GM10266 (cell line): ENCODE measurements around the gene UTP25.
"Not testable (repeated sequence)": the region's sequence is repeated elsewhere in the genome, so short reads cannot be mapped to it uniquely, and the experiment has no call there.

ENCODE experiments used
- DNase-seq: peaks from one replicate; pipeline ENCODE4 v3.0.0; 2012; ENCODE audit errors: extremely low spot score
- TF ChIP-seq, protein P1 (sequence below): IDR thresholded peaks from 2 replicates; pipeline ENCODE4 v1.5.1; 2012; ENCODE audit warnings: mild to moderate bottlenecking, low read depth; ENCODE audit not compliant: control insufficient read depth, insufficient read depth; ENCODE audit errors: missing control alignments

UTP25 gene

DNA sequence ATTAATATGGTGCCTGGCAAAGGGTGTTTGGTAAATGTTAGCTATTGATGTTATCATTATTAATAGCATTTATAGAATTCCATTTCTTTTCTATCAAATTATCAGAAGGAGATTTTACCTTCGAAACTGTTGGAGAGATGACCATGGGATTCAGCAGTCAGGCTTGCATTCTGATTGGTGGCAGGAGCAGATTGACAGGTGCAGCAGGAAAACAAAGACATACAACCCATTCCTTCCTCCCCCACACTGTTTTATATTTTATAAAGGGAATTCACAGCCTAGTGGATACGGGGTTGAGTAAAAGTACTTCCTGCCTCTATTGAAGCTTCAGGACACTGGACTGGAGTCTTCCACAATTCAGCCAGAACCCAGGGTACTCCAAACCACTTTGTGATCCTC lies 55.2 kb downstream of the UTP25 start:
- DNase-seq: no peak
- TF ChIP-seq, protein P1, sequence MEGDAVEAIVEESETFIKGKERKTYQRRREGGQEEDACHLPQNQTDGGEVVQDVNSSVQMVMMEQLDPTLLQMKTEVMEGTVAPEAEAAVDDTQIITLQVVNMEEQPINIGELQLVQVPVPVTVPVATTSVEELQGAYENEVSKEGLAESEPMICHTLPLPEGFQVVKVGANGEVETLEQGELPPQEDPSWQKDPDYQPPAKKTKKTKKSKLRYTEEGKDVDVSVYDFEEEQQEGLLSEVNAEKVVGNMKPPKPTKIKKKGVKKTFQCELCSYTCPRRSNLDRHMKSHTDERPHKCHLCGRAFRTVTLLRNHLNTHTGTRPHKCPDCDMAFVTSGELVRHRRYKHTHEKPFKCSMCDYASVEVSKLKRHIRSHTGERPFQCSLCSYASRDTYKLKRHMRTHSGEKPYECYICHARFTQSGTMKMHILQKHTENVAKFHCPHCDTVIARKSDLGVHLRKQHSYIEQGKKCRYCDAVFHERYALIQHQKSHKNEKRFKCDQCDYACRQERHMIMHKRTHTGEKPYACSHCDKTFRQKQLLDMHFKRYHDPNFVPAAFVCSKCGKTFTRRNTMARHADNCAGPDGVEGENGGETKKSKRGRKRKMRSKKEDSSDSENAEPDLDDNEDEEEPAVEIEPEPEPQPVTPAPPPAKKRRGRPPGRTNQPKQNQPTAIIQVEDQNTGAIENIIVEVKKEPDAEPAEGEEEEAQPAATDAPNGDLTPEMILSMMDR: no peak

DNA sequence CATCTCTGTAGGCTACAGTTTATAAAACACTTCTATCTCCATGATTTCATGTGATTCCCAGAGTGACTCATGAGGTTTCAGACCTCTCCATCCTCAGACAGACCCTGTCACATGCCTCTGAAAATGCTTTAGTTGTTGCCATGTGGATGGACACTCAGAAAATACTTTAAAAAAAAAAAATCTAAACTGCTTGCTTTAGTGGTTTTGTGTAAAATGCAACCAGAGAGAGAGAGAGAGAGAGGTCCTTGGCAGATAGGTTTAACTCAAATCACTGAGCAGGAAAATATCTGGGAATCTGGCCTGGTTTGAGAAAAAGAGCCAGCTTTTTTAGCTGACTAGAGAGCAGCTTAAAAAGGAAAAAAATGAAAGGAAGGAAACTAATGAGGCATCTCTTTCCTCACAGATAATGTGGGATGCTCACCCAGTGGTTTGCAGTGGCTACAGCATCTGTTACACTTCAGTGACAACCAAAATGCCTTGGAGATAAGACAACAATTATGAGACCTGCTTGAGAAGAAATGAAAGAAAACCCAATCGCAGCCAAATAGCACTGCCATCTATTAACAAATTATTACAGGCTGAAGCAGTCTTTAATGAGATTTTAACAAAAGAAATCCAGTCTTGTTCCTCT lies 55.7 kb downstream of the UTP25 start:
- no peak for DNase-seq
- TF ChIP-seq, protein P1: no peak

DNA sequence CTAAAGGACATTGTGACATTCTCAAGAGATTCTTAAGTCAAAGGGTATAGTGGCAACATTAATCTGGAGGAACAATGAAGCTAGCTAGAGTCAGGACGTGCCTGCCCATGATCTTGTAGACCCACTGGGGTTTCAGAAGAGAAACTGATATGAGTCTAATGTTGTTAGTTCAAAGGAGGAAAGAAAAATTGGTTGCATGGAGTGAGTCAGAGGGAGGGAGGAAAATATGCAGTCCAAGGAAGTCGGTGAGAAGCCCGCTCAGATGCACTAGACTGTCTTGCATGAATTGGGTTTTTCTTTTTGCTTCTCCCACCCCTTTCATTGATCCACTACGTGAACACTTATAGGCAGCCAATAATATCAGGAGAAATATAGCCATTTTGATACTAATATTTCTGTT lies 56.5 kb downstream of the UTP25 start:
- no peak for DNase-seq
- TF ChIP-seq, protein P1: no peak

DNA sequence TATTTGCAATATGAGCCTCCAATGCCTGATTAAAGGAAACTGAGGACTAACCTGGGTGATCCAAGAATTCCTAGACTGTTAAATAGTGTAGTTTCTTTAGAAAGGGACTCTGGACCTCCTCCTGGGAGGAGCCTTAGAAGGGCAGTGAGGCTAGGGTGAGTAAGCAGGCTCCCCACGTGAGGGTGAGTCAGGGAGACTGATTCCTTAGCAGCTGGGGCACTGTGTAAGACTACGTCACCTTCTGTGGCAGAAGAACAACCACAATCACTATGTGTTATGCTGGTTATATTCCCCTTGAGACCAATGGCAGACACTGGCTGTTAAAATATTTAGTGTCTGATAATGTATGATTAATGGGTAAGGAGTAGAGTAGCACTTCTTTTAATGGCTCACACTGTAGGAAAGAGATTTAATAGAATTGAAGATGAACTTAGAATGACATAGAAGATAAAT lies 56.9 kb downstream of the UTP25 start:
- no peak for DNase-seq
- TF ChIP-seq, protein P1: no peak

DNA sequence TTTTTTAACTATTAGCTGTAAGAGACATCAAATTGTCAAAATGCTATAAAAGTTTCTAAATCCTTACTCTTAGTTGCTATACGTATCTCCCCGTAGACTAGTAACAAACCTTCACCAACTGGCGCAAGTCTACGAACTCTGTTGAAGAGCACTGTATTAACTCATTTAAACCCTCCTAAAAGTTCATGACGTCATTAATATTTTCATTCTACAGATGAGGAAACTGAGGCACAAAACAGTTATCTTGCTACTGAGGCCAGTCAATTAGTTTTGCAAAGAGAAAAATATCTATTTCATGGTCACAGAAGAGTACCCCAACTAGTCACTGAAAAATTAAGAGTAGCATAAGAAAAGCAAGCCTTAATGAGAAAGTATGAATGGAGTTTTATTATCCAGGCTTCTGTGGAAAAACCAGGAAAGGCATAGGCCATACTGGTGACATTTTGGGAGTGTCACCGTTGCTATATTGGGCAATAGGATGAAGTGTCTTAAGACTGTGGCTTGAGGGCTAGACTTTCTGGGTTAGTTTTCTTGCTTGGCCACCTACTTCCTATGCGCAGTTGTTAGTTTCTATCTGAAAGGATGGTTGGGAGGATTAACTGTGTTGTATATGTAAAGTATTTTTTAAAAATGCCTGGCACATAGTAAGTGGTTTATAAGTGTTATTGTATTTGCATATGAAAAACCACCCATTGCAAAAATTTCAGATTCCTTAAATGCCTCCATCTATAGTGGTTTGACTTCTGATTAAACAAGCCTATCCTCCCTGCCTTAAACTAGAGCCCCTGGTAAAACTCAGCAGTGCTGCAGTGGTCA lies 57.8 kb downstream of the UTP25 start:
- TF ChIP-seq, protein P1: no peak
- DNase-seq: no peak

DNA sequence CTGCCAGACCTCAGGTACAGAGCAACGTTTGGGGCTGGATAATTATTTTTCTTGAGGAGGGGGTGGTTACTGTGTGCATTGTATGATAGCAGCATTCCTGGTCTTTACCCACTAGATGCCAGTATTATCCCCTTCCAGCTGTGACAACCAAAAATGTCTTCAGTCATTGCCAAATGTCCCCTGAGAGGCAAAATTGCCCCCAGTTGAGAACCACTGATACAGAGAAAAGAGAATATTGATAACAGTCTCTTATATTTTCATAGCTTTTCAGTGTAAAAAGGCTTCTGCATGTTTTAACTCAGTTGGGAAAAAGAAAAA lies 58.4 kb downstream of the UTP25 start:
- no peak for DNase-seq
- TF ChIP-seq, protein P1: no peak

DNA sequence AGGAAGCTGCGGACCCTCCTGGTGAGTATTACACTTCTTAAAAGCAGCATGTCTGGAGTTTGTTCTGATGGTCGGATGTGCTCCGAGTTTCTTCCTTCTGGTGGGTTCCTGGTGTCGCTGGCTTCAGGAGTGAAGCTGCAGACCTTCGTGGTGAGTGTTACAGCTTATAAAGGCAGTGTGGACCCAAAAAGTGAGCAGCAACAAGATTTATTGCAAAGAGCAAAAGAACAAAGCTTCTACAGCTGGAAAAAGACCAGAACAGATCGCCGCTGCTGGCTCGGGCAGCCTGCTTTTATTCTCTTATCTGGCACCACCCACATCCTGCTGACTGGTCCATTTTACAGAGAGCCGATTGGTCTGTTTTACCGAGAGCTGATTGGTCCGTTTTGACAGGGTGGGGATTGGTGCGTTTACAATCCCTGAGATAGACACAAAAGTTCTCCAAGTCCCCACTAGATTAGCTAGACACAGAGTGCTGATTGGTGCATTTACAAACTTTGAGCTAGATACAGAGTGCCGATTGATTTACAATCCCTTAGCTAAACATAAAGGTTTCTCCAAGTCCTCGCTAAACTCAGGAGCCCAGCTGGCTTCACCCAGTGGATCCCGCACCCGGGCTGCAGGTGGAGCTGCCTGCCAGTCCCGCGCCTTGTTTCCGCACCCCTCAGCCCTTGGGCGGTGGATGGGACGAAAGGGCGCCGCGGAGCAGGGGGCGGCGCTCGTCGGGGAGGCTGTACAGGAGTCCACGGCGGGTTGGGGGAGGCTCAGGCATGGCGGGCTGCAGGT lies 60.7 kb downstream of the UTP25 start:
- DNase-seq: not testable (repeated sequence)
